ENCODE measurements around the gene PARN. TPM values are rescaled to one million over a fixed set of nuclear protein-coding genes. Genes with fewer than 3 reads are reported as not detected.

PARN gene
- total and polyA plus RNA-seq, 2 experiments from 2014 or later: 32.5 to 61.3 TPM

DNA sequence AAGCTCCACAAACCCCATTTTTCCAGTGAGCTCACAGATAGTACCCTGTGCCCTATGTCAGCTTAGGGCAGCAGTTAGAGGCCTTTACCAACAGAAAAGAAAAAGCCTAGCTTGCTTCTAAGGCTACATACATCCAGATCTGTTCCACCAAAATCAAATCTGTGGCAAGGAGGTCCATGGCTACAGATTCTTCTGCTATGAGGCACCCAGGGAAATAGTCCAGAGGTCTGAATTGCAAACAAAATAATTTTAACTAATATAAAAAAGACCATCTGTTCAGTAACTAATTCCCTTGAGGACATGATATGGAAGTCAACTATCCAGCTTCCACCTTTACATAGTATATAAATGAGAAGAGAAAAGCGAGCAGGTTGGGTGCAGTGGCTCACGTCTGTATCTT, 129.3 kb downstream of the PARN start:
- Mint-ChIP-seq H3K36me3 (ENCODE audit: low read depth) (no peaks in the 10 kb centered on the region), H3K27me3 (ENCODE audit: insufficient read depth, low read depth, poor library complexity) (no peaks in the 10 kb centered on the region), H3K9me3 (no peaks in the 10 kb centered on the region), H3K27ac (no peak overlapping the region), H3K4me3 (no peak overlapping the region), H3K4me1 (peaks cover 56% of the 10 kb centered on the region)
- no peak overlapping the region for H3K4me3 ChIP-seq
- no peaks in the 10 kb centered on the region for H3K9me2 ChIP-seq (ENCODE audit: insufficient read depth)
- DNase-seq (ENCODE audit: low spot score): no peak
- ATAC-seq: no peak
- peaks cover 51% of the 10 kb centered on the region for H3K4me1 ChIP-seq (ENCODE audit: insufficient read depth)
- no peak overlapping the region for H3K27ac ChIP-seq (ENCODE audit: low read depth)
- no peaks in the 10 kb centered on the region for H3K27me3 ChIP-seq (ENCODE audit: insufficient read depth)
- no peaks in the 10 kb centered on the region for H3F3A ChIP-seq (replicated peaks; ENCODE audit: low read depth)
- no peaks in the 10 kb centered on the region for H4K20me1 ChIP-seq (replicated peaks; ENCODE audit: insufficient read depth)
- no peak overlapping the region for H3K4me2 ChIP-seq
- H3K36me3 ChIP-seq (ENCODE audit: insufficient read depth): no peaks in the 10 kb centered on the region
- H3K79me2 ChIP-seq (replicated peaks; ENCODE audit: insufficient read depth): 0 out of 2 replicates have a peak, but pooled peaks cover 6% of the 10 kb centered on the region
- H2AFZ ChIP-seq: no peak overlapping the region
- TF ChIP-seq STAT1 (IDR thresholded peaks at IDR 0.05; ENCODE audit: unreplicated experiment): no peak
- TF ChIP-seq ZNF331 (CRISPR knock-in tag; IDR thresholded peaks at IDR 0.05; ENCODE audit: low read depth): no peak
- no peak for TF ChIP-seq ZNF114 (CRISPR knock-in tag; IDR thresholded peaks at IDR 0.05)
- TF ChIP-seq, protein P1, sequence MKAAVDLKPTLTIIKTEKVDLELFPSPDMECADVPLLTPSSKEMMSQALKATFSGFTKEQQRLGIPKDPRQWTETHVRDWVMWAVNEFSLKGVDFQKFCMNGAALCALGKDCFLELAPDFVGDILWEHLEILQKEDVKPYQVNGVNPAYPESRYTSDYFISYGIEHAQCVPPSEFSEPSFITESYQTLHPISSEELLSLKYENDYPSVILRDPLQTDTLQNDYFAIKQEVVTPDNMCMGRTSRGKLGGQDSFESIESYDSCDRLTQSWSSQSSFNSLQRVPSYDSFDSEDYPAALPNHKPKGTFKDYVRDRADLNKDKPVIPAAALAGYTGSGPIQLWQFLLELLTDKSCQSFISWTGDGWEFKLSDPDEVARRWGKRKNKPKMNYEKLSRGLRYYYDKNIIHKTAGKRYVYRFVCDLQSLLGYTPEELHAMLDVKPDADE (IDR thresholded peaks at IDR 0.05): no peak
- no peak for TF ChIP-seq CREB1 (CRISPR knock-in tag; IDR thresholded peaks at IDR 0.05; ENCODE audit: low read depth)
- TF ChIP-seq EZH2 (IDR thresholded peaks at IDR 0.05; ENCODE audit: low read depth, unreplicated experiment): no peak
- TF ChIP-seq NANOG (IDR thresholded peaks at IDR 0.05; ENCODE audit: borderline replicate concordance): no peak
- TF ChIP-seq JUNB (IDR thresholded peaks at IDR 0.05; ENCODE audit: unreplicated experiment): no peak
- TF ChIP-seq, protein P2, sequence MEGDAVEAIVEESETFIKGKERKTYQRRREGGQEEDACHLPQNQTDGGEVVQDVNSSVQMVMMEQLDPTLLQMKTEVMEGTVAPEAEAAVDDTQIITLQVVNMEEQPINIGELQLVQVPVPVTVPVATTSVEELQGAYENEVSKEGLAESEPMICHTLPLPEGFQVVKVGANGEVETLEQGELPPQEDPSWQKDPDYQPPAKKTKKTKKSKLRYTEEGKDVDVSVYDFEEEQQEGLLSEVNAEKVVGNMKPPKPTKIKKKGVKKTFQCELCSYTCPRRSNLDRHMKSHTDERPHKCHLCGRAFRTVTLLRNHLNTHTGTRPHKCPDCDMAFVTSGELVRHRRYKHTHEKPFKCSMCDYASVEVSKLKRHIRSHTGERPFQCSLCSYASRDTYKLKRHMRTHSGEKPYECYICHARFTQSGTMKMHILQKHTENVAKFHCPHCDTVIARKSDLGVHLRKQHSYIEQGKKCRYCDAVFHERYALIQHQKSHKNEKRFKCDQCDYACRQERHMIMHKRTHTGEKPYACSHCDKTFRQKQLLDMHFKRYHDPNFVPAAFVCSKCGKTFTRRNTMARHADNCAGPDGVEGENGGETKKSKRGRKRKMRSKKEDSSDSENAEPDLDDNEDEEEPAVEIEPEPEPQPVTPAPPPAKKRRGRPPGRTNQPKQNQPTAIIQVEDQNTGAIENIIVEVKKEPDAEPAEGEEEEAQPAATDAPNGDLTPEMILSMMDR (conservative IDR thresholded peaks at IDR 0.05; ENCODE audit: low read depth in 2 of 2): no peak
- TF ChIP-seq, protein P3, sequence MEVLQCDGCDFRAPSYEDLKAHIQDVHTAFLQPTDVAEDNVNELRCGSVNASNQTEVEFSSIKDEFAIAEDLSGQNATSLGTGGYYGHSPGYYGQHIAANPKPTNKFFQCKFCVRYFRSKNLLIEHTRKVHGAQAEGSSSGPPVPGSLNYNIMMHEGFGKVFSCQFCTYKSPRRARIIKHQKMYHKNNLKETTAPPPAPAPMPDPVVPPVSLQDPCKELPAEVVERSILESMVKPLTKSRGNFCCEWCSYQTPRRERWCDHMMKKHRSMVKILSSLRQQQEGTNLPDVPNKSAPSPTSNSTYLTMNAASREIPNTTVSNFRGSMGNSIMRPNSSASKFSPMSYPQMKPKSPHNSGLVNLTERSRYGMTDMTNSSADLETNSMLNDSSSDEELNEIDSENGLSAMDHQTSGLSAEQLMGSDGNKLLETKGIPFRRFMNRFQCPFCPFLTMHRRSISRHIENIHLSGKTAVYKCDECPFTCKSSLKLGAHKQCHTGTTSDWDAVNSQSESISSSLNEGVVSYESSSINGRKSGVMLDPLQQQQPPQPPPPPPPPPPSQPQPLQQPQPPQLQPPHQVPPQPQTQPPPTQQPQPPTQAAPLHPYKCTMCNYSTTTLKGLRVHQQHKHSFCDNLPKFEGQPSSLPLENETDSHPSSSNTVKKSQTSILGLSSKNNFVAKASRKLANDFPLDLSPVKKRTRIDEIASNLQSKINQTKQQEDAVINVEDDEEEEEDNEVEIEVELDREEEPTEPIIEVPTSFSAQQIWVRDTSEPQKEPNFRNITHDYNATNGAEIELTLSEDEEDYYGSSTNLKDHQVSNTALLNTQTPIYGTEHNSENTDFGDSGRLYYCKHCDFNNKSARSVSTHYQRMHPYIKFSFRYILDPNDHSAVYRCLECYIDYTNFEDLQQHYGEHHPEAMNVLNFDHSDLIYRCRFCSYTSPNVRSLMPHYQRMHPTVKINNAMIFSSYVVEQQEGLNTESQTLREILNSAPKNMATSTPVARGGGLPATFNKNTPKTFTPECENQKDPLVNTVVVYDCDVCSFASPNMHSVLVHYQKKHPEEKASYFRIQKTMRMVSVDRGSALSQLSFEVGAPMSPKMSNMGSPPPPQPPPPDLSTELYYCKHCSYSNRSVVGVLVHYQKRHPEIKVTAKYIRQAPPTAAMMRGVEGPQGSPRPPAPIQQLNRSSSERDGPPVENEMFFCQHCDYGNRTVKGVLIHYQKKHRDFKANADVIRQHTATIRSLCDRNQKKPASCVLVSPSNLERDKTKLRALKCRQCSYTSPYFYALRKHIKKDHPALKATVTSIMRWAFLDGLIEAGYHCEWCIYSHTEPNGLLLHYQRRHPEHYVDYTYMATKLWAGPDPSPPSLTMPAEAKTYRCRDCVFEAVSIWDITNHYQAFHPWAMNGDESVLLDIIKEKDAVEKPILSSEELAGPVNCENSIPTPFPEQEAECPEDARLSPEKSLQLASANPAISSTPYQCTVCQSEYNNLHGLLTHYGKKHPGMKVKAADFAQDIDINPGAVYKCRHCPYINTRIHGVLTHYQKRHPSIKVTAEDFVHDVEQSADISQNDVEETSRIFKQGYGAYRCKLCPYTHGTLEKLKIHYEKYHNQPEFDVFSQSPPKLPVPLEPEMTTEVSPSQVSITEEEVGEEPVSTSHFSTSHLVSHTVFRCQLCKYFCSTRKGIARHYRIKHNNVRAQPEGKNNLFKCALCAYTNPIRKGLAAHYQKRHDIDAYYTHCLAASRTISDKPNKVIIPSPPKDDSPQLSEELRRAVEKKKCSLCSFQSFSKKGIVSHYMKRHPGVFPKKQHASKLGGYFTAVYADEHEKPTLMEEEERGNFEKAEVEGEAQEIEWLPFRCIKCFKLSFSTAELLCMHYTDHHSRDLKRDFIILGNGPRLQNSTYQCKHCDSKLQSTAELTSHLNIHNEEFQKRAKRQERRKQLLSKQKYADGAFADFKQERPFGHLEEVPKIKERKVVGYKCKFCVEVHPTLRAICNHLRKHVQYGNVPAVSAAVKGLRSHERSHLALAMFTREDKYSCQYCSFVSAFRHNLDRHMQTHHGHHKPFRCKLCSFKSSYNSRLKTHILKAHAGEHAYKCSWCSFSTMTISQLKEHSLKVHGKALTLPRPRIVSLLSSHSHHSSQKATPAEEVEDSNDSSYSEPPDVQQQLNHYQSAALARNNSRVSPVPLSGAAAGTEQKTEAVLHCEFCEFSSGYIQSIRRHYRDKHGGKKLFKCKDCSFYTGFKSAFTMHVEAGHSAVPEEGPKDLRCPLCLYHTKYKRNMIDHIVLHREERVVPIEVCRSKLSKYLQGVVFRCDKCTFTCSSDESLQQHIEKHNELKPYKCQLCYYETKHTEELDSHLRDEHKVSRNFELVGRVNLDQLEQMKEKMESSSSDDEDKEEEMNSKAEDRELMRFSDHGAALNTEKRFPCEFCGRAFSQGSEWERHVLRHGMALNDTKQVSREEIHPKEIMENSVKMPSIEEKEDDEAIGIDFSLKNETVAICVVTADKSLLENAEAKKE (CRISPR knock-in tag; IDR thresholded peaks at IDR 0.05): no peak
- no peak for TF ChIP-seq POLR2AphosphoS5 (IDR thresholded peaks at IDR 0.05; ENCODE audit: low read depth)
- TF ChIP-seq, protein P4, sequence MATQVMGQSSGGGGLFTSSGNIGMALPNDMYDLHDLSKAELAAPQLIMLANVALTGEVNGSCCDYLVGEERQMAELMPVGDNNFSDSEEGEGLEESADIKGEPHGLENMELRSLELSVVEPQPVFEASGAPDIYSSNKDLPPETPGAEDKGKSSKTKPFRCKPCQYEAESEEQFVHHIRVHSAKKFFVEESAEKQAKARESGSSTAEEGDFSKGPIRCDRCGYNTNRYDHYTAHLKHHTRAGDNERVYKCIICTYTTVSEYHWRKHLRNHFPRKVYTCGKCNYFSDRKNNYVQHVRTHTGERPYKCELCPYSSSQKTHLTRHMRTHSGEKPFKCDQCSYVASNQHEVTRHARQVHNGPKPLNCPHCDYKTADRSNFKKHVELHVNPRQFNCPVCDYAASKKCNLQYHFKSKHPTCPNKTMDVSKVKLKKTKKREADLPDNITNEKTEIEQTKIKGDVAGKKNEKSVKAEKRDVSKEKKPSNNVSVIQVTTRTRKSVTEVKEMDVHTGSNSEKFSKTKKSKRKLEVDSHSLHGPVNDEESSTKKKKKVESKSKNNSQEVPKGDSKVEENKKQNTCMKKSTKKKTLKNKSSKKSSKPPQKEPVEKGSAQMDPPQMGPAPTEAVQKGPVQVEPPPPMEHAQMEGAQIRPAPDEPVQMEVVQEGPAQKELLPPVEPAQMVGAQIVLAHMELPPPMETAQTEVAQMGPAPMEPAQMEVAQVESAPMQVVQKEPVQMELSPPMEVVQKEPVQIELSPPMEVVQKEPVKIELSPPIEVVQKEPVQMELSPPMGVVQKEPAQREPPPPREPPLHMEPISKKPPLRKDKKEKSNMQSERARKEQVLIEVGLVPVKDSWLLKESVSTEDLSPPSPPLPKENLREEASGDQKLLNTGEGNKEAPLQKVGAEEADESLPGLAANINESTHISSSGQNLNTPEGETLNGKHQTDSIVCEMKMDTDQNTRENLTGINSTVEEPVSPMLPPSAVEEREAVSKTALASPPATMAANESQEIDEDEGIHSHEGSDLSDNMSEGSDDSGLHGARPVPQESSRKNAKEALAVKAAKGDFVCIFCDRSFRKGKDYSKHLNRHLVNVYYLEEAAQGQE (IDR thresholded peaks at IDR 0.05; ENCODE audit: unreplicated experiment): no peak
- no peak for TF ChIP-seq EZH2phosphoT487 (IDR thresholded peaks at IDR 0.05; ENCODE audit: unreplicated experiment)

Measured in GM23338 (cell line).